NCI-H748 (cell line): ENCODE results near the gene ZBTB7C.
A peak's percentile ranks its signal among the peaks of the same experiment; 100 is the strongest.

Experiments used
- DNase-seq: peaks from one replicate; lab custom pipeline; 2025; ENCODE audit not compliant: unreplicated experiment; lab: John Stamatoyannopoulos, UW

The ZBTB7C gene

GRCh38 chr18:48355276-48356115, 53.7 kb downstream of the ZBTB7C start:
- DNase-seq, result no peak

GRCh38 chr18:48354746-48355260, 54.4 kb downstream of the ZBTB7C start:
- no peak for DNase-seq

GRCh38 chr18:48352051-48352755, 57.0 kb downstream of the ZBTB7C start:
- no peak for DNase-seq

GRCh38 chr18:48351216-48352050, 57.8 kb downstream of the ZBTB7C start:
- DNase-seq, result no peak

- DNase-seq, result no peak
These were observed 60.4 kb downstream of the ZBTB7C start for GRCh38 chr18:48348739-48349138.

- no peak for DNase-seq
These were observed 61.3 kb downstream of the ZBTB7C start for GRCh38 chr18:48347756-48348326.

GRCh38 chr18:48345596-48345995, 63.6 kb downstream of the ZBTB7C start:
- peak; percentile 36 for DNase-seq

GRCh38 chr18:48342581-48342980, 66.6 kb downstream of the ZBTB7C start:
- DNase-seq, result no peak

- no peak for DNase-seq
These were observed 67.1 kb downstream of the ZBTB7C start for GRCh38 chr18:48342125-48342524.

- peak; percentile 18 for DNase-seq
These were observed 68.6 kb downstream of the ZBTB7C start for GRCh38 chr18:48340560-48340959.

- no peak for DNase-seq
These were observed 69.5 kb downstream of the ZBTB7C start for GRCh38 chr18:48339692-48340091.

GRCh38 chr18:48338915-48339314, 70.3 kb downstream of the ZBTB7C start:
- DNase-seq, result no peak

GRCh38 chr18:48337053-48337452, 72.1 kb downstream of the ZBTB7C start:
- DNase-seq, result no peak

- no peak for DNase-seq
These were observed 72.9 kb downstream of the ZBTB7C start for GRCh38 chr18:48336332-48336731.

- DNase-seq, result no peak
These were observed 73.4 kb downstream of the ZBTB7C start for GRCh38 chr18:48335829-48336228.

- no peak for DNase-seq
These were observed 74.3 kb downstream of the ZBTB7C start for GRCh38 chr18:48334845-48335244.

GRCh38 chr18:48333563-48333962, 75.6 kb downstream of the ZBTB7C start:
- no peak for DNase-seq

- DNase-seq, result no peak
These were observed 78.9 kb downstream of the ZBTB7C start for GRCh38 chr18:48330016-48330991.

- no peak for DNase-seq
These were observed 80.5 kb downstream of the ZBTB7C start for GRCh38 chr18:48328473-48329210.
